GM13976 (cell line): ENCODE measurements around the gene DUSP11.

Experiments used
- DNase-seq: peaks from one replicate; pipeline ENCODE4 v3.0.0; 2012; ENCODE audit warnings: low spot score
- CTCF ChIP-seq: IDR thresholded peaks from 2 replicates; pipeline ENCODE4 v1.5.1; 2012; ENCODE audit warnings: borderline replicate concordance, mild to moderate bottlenecking; ENCODE audit not compliant: insufficient read depth; ENCODE audit errors: extremely low read depth, missing control alignments, control extremely low read depth
- in situ Hi-C: fragments of 300-500 bp; cut with MboI; formaldehyde crosslinking; loops from one replicate; pipeline ENCODE4 v1.12.0; 2022; ENCODE audit warnings: low sequenced_read_pairs, mixed read lengths, inconsistent platforms; ENCODE audit not compliant: unreplicated experiment

DUSP11 gene

GRCh38 chr2:73776381-73776780 is 3.5 kb downstream of the DUSP11 start:
- TF ChIP-seq CTCF, result no peak
- no peak for DNase-seq
- in situ Hi-C loops, result no loop called here

- no peak for DNase-seq
- TF ChIP-seq CTCF, result no peak
- in situ Hi-C loops, result no loop called here
These were observed 7.1 kb downstream of the DUSP11 start for GRCh38 chr2:73772819-73773218.

GRCh38 chr2:73770725-73771124 is 9.2 kb downstream of the DUSP11 start:
- DNase-seq, result no peak
- no peak for TF ChIP-seq CTCF
- in situ Hi-C loops, result no loop called here

- in situ Hi-C loops, result no loop called here
- no peak for DNase-seq
- no peak for TF ChIP-seq CTCF
These were observed 12.9 kb downstream of the DUSP11 start for GRCh38 chr2:73766994-73767393.

- DNase-seq, result no peak
- in situ Hi-C loops, result no loop called here
- no peak for TF ChIP-seq CTCF
These were observed 13.6 kb downstream of the DUSP11 start for GRCh38 chr2:73766349-73766748.

- DNase-seq, result no peak
- TF ChIP-seq CTCF, result no peak
- in situ Hi-C loops, result no loop called here
These were observed 15.0 kb downstream of the DUSP11 start for GRCh38 chr2:73764945-73765344.

- in situ Hi-C loops, result no loop called here
- TF ChIP-seq CTCF, result no peak
- DNase-seq, result no peak
These were observed 17.3 kb downstream of the DUSP11 start for GRCh38 chr2:73762571-73762970.
